Measurements from ENCODE around the gene MAPK4.

DNA sequence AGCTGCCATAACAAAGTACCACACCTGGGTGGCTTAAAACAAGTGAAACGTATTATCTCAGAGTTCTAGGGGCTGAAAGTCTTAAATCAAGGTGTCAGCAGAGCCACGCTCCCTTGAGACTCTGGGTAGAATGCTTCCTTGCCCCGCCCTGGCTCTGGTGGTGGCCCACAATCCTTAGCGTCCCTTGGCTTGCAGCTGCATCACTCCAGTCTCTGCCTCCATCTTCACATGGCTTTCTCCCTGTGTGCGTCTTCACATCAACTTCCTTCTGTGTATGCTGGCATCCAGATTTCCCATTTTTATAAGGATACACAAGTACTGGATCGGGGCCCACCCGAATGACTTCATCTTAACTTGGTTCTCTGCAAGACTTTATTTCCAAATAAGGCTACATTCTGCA is 197.5 kb downstream of the MAPK4 start:
- TF ChIP-seq CTCF (IDR thresholded peaks at IDR 0.05) (no peak), POLR2A (IDR thresholded peaks at IDR 0.05) (no peak), EP300 (IDR thresholded peaks at IDR 0.05) (no peak), POLR2AphosphoS5 (IDR thresholded peaks at IDR 0.05) (peak in 3 of 4 donors; percentile 20 to 40 (median 40))

Measured in sigmoid colon (tissue), 4 donors.